Osteocyte (in vitro differentiated cells): ENCODE measurements around the gene RAB11FIP2. TPM values are rescaled to one million over a fixed set of nuclear protein-coding genes. Genes with fewer than 3 reads are reported as not detected.

Experiments used
- DNase-seq: peaks from one replicate; pipeline ENCODE4 v3.0.0; 2021; ENCODE audit warnings: mixed read lengths; ENCODE audit not compliant: unreplicated experiment; ENCODE audit errors: extremely low spot score
- H3K27ac Mint-ChIP-seq: one replicate; pipeline ENCODE4 v1.8.0; 2021; ENCODE audit warnings: mild to moderate bottlenecking, mixed read lengths; ENCODE audit not compliant: unreplicated experiment
- H3K27me3 Mint-ChIP-seq: one replicate; pipeline ENCODE4 v1.8.0; 2021; ENCODE audit warnings: mixed read lengths; ENCODE audit not compliant: unreplicated experiment
- H3K36me3 Mint-ChIP-seq: one replicate; pipeline ENCODE4 v1.8.0; 2021; ENCODE audit warnings: mixed read lengths; ENCODE audit not compliant: unreplicated experiment
- H3K4me1 Mint-ChIP-seq: one replicate; pipeline ENCODE4 v1.8.0; 2021; ENCODE audit warnings: mixed read lengths; ENCODE audit not compliant: unreplicated experiment
- H3K4me3 Mint-ChIP-seq: one replicate; pipeline ENCODE4 v1.8.0; 2021; ENCODE audit warnings: mild to moderate bottlenecking, moderate library complexity, mixed read lengths; ENCODE audit not compliant: unreplicated experiment
- H3K9me3 Mint-ChIP-seq: one replicate; pipeline ENCODE4 v1.8.0; 2021; ENCODE audit warnings: mixed read lengths; ENCODE audit not compliant: unreplicated experiment
- total RNA-seq: library from RNA; stranded (reverse); gene quantifications from 2 replicates; pipeline ENCODE4 v1.2.1, GENCODE V29; 2021
- TF ChIP-seq, protein P1 (sequence below): fragments of 200-600 bp; sonication (generic); IDR thresholded peaks from 2 replicates; pipeline ENCODE4 v1.5.0; 2021; ENCODE audit warnings: antibody characterized with exemption, mild to moderate bottlenecking, moderate library complexity

RAB11FIP2 gene
- total RNA-seq, 1 donor from 2014 or later, result 23.1 TPM

DNA sequence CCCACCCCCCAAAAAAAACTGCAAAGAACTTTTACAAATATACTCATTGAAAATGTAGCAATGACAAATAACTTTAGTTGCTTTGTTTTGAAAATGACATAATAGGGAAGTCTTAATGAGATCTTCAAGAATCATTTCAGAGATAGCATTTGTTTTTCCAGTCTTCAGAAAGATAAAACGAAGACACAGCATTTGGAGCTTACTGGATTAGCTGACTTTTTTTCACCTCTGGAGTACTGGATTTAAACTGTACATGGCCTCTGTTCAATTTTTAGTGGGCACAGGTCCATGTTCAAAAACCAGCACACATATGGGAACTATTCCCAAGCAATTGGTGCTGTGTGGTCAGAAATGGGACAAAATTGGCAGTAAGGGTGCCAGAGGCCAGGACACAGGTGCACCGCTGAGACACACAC, 3.9 kb downstream of the RAB11FIP2 start:
- peaks cover 5% of the 10 kb centered on the region for H3K36me3 Mint-ChIP-seq
- no peak for DNase-seq
- no peaks in the 10 kb centered on the region for H3K27me3 Mint-ChIP-seq
- H3K9me3 Mint-ChIP-seq, result no peaks in the 10 kb centered on the region
- no peak overlapping the region for H3K27ac Mint-ChIP-seq
- TF ChIP-seq, protein P1, sequence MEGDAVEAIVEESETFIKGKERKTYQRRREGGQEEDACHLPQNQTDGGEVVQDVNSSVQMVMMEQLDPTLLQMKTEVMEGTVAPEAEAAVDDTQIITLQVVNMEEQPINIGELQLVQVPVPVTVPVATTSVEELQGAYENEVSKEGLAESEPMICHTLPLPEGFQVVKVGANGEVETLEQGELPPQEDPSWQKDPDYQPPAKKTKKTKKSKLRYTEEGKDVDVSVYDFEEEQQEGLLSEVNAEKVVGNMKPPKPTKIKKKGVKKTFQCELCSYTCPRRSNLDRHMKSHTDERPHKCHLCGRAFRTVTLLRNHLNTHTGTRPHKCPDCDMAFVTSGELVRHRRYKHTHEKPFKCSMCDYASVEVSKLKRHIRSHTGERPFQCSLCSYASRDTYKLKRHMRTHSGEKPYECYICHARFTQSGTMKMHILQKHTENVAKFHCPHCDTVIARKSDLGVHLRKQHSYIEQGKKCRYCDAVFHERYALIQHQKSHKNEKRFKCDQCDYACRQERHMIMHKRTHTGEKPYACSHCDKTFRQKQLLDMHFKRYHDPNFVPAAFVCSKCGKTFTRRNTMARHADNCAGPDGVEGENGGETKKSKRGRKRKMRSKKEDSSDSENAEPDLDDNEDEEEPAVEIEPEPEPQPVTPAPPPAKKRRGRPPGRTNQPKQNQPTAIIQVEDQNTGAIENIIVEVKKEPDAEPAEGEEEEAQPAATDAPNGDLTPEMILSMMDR, result no peak
- H3K4me1 Mint-ChIP-seq, result peaks cover 63% of the 10 kb centered on the region
- H3K4me3 Mint-ChIP-seq, result no peak overlapping the region

DNA sequence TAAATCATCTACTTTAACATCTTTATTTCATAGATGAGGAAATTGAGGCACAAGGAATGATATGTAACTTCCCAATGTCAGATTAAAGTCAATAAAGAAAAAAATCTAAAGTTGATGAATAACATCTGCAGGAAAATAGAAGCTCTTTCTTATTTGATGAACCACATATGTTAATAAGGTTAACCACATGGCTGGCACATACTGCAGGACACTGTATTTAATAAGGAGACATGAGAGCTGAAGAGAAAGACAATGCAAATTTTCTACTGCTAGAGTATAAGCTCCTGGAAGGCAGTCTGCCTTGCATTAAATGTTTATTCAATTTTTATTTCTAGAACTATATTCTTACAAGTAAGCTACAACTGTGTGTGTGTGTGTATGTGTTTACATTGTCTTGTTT, 4.4 kb downstream of the RAB11FIP2 start:
- H3K4me3 Mint-ChIP-seq, result no peak overlapping the region
- H3K9me3 Mint-ChIP-seq, result no peaks in the 10 kb centered on the region
- H3K4me1 Mint-ChIP-seq, result peaks cover 60% of the 10 kb centered on the region

DNA sequence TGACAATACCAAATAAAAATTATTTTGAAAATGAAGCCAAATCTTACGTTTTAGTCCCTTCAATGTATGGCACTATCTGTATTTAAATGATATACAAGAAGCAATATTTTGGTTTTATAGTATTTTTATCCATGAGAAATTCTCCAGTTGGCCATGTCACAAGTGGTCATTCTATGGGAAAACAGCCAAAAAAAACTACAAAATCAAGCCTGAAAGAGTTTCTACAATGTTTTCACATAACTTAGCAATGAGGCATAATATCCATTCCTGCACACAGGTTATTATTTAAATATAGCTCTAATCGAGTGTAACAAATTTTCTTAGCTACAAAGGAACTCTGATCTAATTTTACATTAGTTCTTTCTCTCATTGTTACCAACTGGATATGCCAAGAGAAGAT, 5.4 kb downstream of the RAB11FIP2 start:
- Mint-ChIP-seq H3K4me1 (peaks cover 63% of the 10 kb centered on the region), H3K27ac (peak overlapping the region; percentile 74), H3K36me3 (peaks cover 5% of the 10 kb centered on the region), H3K27me3 (no peaks in the 10 kb centered on the region), H3K9me3 (no peaks in the 10 kb centered on the region), H3K4me3 (no peak overlapping the region)
- DNase-seq, result no peak
- TF ChIP-seq, protein P1, result no peak

More for the DNA sequence above, 4.4 kb downstream of the RAB11FIP2 start:
- DNase-seq, result no peak
- peaks cover 5% of the 10 kb centered on the region for H3K36me3 Mint-ChIP-seq
- H3K27ac Mint-ChIP-seq, result no peak overlapping the region
- no peaks in the 10 kb centered on the region for H3K27me3 Mint-ChIP-seq
- TF ChIP-seq, protein P1, result no peak

DNA sequence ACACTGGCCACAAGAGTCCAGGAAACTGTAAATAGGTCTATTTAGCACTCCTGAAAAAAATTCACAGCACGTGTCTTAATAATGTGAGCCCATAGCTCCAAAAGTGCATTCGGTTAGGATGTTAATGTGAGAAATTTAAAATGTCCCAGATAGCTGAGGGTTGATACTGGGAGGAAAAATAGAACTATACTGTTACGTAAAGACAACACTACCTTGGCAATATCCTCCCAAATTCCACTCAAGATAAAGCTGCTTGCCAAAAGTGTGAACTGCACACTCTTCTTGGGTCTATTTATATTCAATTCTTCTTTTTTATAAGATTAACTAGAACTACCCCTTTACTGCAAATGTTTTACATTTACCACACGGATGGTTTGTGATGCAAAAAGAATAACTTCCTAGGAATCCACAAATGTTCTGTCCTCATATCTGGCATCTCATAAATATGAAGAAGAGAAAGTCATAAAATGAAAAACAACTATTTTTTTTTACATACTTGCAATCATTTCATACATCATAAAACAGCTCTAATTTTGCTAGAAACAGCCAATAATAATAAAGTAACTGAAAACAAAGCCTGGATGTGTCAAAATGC, 10.4 kb downstream of the RAB11FIP2 start:
- Mint-ChIP-seq H3K27ac (no peak overlapping the region), H3K4me1 (peaks cover 33% of the 10 kb centered on the region), H3K9me3 (no peaks in the 10 kb centered on the region), H3K27me3 (no peaks in the 10 kb centered on the region), H3K4me3 (no peak overlapping the region), H3K36me3 (peaks cover 12% of the 10 kb centered on the region)
- no peak for DNase-seq
- TF ChIP-seq, protein P1, result no peak

DNA sequence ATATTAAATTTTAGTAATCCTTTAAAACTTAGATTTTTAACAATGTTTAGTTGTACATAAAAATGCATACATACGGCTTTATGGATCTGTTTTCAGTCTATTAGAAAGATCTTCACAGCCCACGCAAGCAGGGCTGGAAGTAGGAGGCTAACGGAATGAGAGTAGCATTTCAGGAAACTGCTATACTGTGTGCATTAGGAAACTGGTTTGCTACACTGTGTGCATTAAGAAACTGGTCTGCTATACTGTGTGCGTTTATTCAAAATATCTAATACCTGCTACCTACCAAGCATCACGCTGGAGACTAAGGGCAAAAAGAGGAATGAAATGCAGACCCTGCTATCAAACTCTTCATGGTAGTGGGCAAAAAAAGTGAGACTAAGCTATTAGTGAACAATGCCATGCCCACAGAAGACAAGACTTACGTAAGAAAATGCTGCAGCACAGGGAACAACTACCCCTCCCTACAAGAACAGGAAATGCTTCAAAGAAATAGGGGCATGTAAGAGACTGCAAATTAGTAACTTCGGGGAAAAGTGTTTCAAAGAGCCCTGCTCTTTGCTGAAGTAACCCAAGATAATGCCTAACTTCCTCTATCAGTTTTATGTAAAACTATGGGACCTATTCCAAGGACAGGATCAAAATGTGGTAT, 11.3 kb downstream of the RAB11FIP2 start:
- Mint-ChIP-seq H3K9me3 (no peaks in the 10 kb centered on the region), H3K27ac (no peak overlapping the region), H3K4me3 (no peak overlapping the region), H3K27me3 (no peaks in the 10 kb centered on the region), H3K4me1 (peaks cover 26% of the 10 kb centered on the region), H3K36me3 (peaks cover 12% of the 10 kb centered on the region)
- TF ChIP-seq, protein P1, result no peak
- DNase-seq, result no peak
